ENCODE data around the gene PKP3. TPM values are rescaled to one million over a fixed set of nuclear protein-coding genes. Genes with fewer than 3 reads are reported as not detected.
"Not testable (repeated sequence)": the region's sequence is repeated elsewhere in the genome, so short reads cannot be mapped to it uniquely, and the experiment has no call there.

The PKP3 gene
- total RNA-seq, 8 experiments from 2014 or later = 0.21 to 24.4 (median 3.2) TPM; not detected in 1

DNA sequence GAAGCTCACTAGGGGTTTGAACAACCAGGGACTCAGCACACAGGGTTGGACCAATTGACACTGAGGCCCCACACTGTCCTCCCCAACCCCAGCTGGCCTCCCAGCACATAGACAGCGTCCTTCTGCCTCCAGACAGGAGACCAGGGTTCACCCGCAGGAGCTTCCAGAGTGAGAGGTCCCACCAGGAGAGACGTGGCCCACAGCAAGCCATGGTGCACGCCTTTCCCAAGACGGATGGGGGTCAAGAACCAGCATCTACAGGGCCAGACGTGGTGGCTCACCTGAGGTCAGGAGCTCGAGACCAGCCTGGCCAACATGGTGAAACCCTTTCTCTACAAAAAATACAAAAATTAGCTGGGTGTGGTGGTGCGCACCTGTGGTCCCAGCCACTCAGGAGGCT lies 32.8 kb downstream of the PKP3 start:
- H3K27ac ChIP-seq = no peak overlapping the region
- no peak for ATAC-seq (replicated peaks in 6 of 8)
- H3K4me1 ChIP-seq (replicated peaks in 1 of 2) = no peaks in the 10 kb centered on the region
- no peak overlapping the region for H3K4me3 ChIP-seq
- WGBS, 10 experiments = 37 to 83% (median 75%) methylated on average over 1 to 6 of the region's 8 CpGs; no CpG with 5 or more reads in 6 of the 10 experiments
- in situ Hi-C loops (cut with MboI; ENCODE audit: low pct_unique_long_range_greater_than_20kb in 2 of 9, low sequenced_read_pairs in 9 of 9, unreplicated experiment in 9 of 9) = no loop called here

DNA sequence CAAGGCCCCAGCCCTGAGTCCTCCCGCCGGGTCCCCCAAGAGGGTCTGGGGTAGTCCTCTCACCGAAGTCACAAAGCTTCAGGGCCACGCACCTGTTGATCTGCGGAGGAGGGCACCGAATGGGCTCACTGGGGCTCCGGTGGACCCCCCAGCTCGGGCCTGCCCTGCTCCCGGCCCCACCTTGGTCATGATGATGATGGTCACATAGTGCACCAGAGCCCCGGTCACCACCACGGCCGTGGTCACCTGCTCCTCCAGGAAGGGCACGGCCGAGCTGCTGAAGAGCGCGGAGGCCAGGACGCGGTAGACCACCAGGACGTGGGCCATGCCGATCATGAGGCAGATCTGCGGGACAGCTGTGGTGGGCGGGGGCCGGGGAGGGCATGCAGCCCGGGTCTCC lies 34.3 kb downstream of the PKP3 start:
- WGBS, 10 experiments = 40% methylated on average over 1 of the region's 24 CpGs; no CpG with 5 or more reads in 9 of the 10 experiments
- in situ Hi-C loops (cut with MboI; ENCODE audit: low pct_unique_long_range_greater_than_20kb in 2 of 9, low sequenced_read_pairs in 9 of 9, unreplicated experiment in 9 of 9) = no loop called here
- H3K4me1 ChIP-seq (replicated peaks in 1 of 2) = no peaks in the 10 kb centered on the region
- H3K4me3 ChIP-seq = no peak overlapping the region
- H3K27ac ChIP-seq = no peak overlapping the region
- no peak for ATAC-seq (replicated peaks in 6 of 8)

GRCh38 chr11:429391-429790 lies 35.4 kb downstream of the PKP3 start:
- in situ Hi-C loops (cut with MboI; ENCODE audit: low pct_unique_long_range_greater_than_20kb in 2 of 9, low sequenced_read_pairs in 9 of 9, unreplicated experiment in 9 of 9) = no loop called here
- no peak overlapping the region for H3K4me3 ChIP-seq
- no peak for ATAC-seq (replicated peaks in 6 of 8)
- H3K4me1 ChIP-seq (replicated peaks in 1 of 2) = no peaks in the 10 kb centered on the region
- no peak overlapping the region for H3K27ac ChIP-seq
- WGBS, 10 experiments = 76 to 81% (median 77%) methylated on average over 4 to 8 of the region's 27 CpGs; no CpG with 5 or more reads in 7 of the 10 experiments

- ATAC-seq (replicated peaks in 6 of 8) = no peak
- no peaks in the 10 kb centered on the region for H3K4me1 ChIP-seq (replicated peaks in 1 of 2)
- H3K27ac ChIP-seq = no peak overlapping the region
- 40% methylated on average over 1 of the region's 25 CpGs; no CpG with 5 or more reads in 9 of the 10 experiments for WGBS, 10 experiments
- in situ Hi-C loops (cut with MboI; ENCODE audit: low pct_unique_long_range_greater_than_20kb in 2 of 9, low sequenced_read_pairs in 9 of 9, unreplicated experiment in 9 of 9) = no loop called here
- no peak overlapping the region for H3K4me3 ChIP-seq
Measured at GRCh38 chr11:429931-430456, 36.0 kb downstream of the PKP3 start.

- Histone ChIP-seq H3K27ac (no peak overlapping the region), H3K4me1 (replicated peaks in 1 of 2) (no peaks in the 10 kb centered on the region), H3K4me3 (no peak overlapping the region)
- in situ Hi-C loops (cut with MboI; ENCODE audit: low pct_unique_long_range_greater_than_20kb in 2 of 9, low sequenced_read_pairs in 9 of 9, unreplicated experiment in 9 of 9) = no loop called here
- WGBS, 10 experiments = 60 to 80% methylated on average over 1 to 2 of the region's 13 CpGs; no CpG with 5 or more reads in 8 of the 10 experiments
- ATAC-seq (replicated peaks in 6 of 8) = peak in 1 of 8 experiments; percentile 23
Measured at GRCh38 chr11:431921-432320, 37.9 kb downstream of the PKP3 start.

- WGBS, 10 experiments = 13 to 100% (median 80%) methylated on average over 1 to 2 of the region's 20 CpGs; no CpG with 5 or more reads in 7 of the 10 experiments
Measured at GRCh38 chr11:432501-433100, 38.6 kb downstream of the PKP3 start.

GRCh38 chr11:433111-433510 lies 39.1 kb downstream of the PKP3 start:
- no peak for ATAC-seq (replicated peaks in 6 of 8)
- 50% methylated on average over 2 of the region's 17 CpGs; no CpG with 5 or more reads in 9 of the 10 experiments for WGBS, 10 experiments

More at GRCh38 chr11:432501-433100, 38.6 kb downstream of the PKP3 start:
- Histone ChIP-seq H3K27ac (no peak overlapping the region), H3K4me1 (replicated peaks in 1 of 2) (no peaks in the 10 kb centered on the region), H3K4me3 (no peak overlapping the region)
- in situ Hi-C loops (cut with MboI; ENCODE audit: low pct_unique_long_range_greater_than_20kb in 2 of 9, low sequenced_read_pairs in 9 of 9, unreplicated experiment in 9 of 9) = no loop called here
- no peak for ATAC-seq (replicated peaks in 6 of 8)

DNA sequence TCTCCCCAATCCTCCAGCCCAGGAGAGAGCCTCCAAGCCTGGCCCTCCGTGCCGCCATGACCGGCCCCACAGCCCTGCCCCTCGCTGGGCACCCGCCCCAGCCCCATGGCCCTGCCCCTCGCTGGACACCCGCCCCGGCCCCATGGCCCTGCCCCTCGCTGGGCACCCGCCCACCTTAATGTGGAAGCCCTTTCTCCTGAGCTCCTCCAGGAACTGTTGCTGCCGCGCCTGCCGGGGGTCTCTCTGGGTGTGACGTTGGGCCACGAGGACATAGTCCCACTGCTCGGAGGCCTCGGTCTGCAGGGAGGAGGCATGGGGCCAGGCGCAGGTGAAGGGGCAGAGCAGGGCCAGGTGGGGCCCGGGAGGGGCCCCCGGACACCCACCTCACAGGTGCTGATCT lies 39.6 kb downstream of the PKP3 start:
- ATAC-seq (replicated peaks in 6 of 8) = peak in 1 of 8 experiments; percentile 9
- Histone ChIP-seq H3K4me1 (replicated peaks in 1 of 2) (no peaks in the 10 kb centered on the region), H3K27ac (no peak overlapping the region), H3K4me3 (no peak overlapping the region)
- in situ Hi-C loops (cut with MboI; ENCODE audit: low pct_unique_long_range_greater_than_20kb in 2 of 9, low sequenced_read_pairs in 9 of 9, unreplicated experiment in 9 of 9) = no loop called here
- WGBS, 10 experiments = 66% methylated on average over 8 of the region's 20 CpGs; no CpG with 5 or more reads in 9 of the 10 experiments

More at GRCh38 chr11:433111-433510, 39.1 kb downstream of the PKP3 start:
- Histone ChIP-seq H3K4me1 (replicated peaks in 1 of 2) (no peaks in the 10 kb centered on the region), H3K4me3 (no peak overlapping the region), H3K27ac (no peak overlapping the region)
- in situ Hi-C loops (cut with MboI; ENCODE audit: low pct_unique_long_range_greater_than_20kb in 2 of 9, low sequenced_read_pairs in 9 of 9, unreplicated experiment in 9 of 9) = no loop called here

DNA sequence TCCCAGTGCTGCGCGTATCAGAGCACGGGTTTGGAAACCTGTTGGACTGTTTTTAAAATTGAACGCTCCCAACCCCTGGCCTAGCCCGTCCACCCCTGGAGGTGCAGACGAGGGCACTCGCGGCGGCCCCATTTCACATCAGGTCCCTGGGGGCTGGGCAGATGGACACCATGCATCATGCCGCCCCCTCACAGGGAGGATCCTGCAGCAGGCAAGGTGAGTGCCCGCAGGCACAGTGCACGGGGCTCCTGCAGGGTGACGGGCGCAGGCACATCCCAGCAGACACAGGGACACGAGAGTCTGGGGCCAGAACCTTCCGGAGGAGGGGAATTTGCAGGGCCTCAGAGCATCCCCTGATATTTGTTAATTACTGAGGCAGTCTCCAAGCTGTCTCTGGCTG lies 40.5 kb downstream of the PKP3 start:
- in situ Hi-C loops (cut with MboI; ENCODE audit: low pct_unique_long_range_greater_than_20kb in 2 of 9, low sequenced_read_pairs in 9 of 9, unreplicated experiment in 9 of 9) = no loop called here

DNA sequence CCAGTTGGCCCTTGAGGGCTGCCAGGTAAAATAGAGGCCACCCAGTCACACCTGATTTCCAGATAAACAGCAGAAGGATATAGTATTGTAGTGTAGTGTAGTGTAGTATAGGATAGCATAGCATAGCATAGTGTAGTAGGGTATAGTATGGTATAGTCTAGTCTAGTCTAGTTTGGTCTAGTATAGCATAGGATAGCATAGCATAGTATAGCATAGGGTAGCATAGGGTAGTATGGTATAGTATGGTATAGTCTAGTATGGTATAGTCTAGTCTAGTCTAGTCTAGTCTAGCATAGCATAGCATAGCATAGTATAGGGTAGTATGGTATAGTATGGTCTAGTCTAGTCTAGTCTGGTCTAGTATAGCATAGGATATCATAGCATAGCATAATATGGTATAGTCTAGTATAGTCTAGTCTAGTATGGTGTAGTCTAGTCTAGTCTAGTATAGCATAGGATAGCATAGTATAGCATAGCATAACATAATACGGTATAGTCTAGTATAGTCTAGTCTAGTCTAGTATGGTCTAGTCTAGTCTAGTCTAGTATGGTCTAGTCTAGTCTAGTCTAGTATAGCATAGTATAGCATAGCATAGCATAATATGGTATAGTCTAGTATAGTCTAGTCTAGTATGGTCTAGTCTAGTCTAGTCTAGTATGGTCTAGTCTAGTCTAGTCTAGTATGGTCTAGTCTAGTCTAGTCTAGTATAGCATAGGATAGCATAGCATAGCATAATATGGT lies 41.2 kb downstream of the PKP3 start:
- H3K4me3 ChIP-seq; H3K27ac ChIP-seq; H3K4me1 ChIP-seq (replicated peaks in 1 of 2); in situ Hi-C loops (cut with MboI; ENCODE audit: low pct_unique_long_range_greater_than_20kb in 2 of 9, low sequenced_read_pairs in 9 of 9, unreplicated experiment in 9 of 9): not testable (repeated sequence)
- 0 to 100% (median 86%) methylated on average over 1 of the region's 1 CpG; no CpG with 5 or more reads in 4 of the 10 experiments for WGBS, 10 experiments
- peak in 3 of 8 experiments; percentile 7 to 26 (median 23) for ATAC-seq (replicated peaks in 6 of 8)

More for the DNA sequence above, 40.5 kb downstream of the PKP3 start:
- H3K4me3 ChIP-seq = no peak overlapping the region
- no peaks in the 10 kb centered on the region for H3K4me1 ChIP-seq (replicated peaks in 1 of 2)
- 53 to 77% (median 70%) methylated on average over 3 to 5 of the region's 16 CpGs; no CpG with 5 or more reads in 7 of the 10 experiments for WGBS, 10 experiments
- no peak overlapping the region for H3K27ac ChIP-seq
- ATAC-seq (replicated peaks in 6 of 8) = no peak

DNA sequence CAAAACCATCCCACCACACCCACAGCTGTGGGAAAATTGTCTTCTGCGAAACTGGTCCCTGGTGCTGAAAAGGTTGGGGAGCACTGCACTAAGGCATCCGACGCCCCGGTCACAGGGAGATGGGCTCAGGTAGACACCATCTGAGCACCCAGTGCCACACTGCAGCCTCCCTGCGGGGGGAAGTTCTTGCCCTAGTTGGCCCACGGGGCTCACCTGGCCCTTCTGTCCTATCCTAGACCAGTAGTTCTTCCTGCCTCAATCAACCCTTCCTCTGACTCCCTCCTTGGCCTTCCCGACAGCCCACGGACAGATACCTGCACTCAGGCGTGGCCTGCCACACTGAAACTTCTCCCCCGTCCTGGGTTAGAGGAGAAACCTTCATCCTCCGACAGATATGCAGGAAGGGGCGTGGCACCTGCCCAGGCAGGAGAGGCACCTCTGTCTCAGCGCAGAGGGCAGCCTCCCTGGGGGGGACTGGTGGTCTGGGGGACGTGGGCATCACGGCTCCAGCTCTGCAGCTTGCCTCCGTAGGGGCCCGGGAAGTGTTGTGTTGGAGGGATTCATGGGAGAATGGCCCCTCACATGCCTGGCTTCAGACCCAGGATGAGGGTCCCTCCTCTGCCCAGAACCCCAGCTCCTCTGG lies 43.3 kb downstream of the PKP3 start:
- Histone ChIP-seq H3K27ac (no peak overlapping the region), H3K4me3 (no peak overlapping the region), H3K4me1 (replicated peaks in 1 of 2) (peaks cover 0 to 5% of the 10 kb centered on the region in 2 donors)
- in situ Hi-C loops (cut with MboI; ENCODE audit: low pct_unique_long_range_greater_than_20kb in 2 of 9, low sequenced_read_pairs in 9 of 9, unreplicated experiment in 9 of 9) = no loop called here
- no peak for ATAC-seq (replicated peaks in 6 of 8)
- WGBS, 10 experiments = 50 to 100% (median 87%) methylated on average over 1 to 6 of the region's 17 CpGs; no CpG with 5 or more reads in 5 of the 10 experiments

- Histone ChIP-seq H3K4me1 (replicated peaks in 1 of 2) (peaks cover 0 to 11% of the 10 kb centered on the region in 2 donors), H3K4me3 (no peak overlapping the region), H3K27ac (no peak overlapping the region)
- ATAC-seq (replicated peaks in 6 of 8) = no peak
- WGBS, 10 experiments = 55 to 88% methylated on average over 3 to 5 of the region's 21 CpGs; no CpG with 5 or more reads in 8 of the 10 experiments
- in situ Hi-C loops (cut with MboI; ENCODE audit: low pct_unique_long_range_greater_than_20kb in 2 of 9, low sequenced_read_pairs in 9 of 9, unreplicated experiment in 9 of 9) = no loop called here
Measured at GRCh38 chr11:438101-438844, 44.3 kb downstream of the PKP3 start.
